OCI-LY1 (cell line): ENCODE results near the gene TBC1D5.

ENCODE experiments used
- CTCF ChIP-seq: fragments of 200-600 bp; sonication (generic), shearing (Covaris generic); IDR thresholded peaks from 2 replicates; pipeline ENCODE4 v1.5.1; 2017; ENCODE audit warnings: mild to moderate bottlenecking, antibody characterized with exemption, low read length, moderate library complexity, mixed read lengths
- EZH2 ChIP-seq: fragments of 200-600 bp; sonication (generic), shearing (Covaris generic); IDR thresholded peaks from 2 replicates; pipeline ENCODE4 v1.8.0; 2017; ENCODE audit warnings: borderline replicate concordance, mixed run types, mild to moderate bottlenecking, antibody characterized with exemption, low read length, moderate library complexity, mixed read lengths

GRCh38 chr3:17204049-17204650 is 538.3 kb downstream of the TBC1D5 start:
- no peak for TF ChIP-seq CTCF
- TF ChIP-seq EZH2: no peak
